GM20000 (cell line): ENCODE results near the gene NAA10.

Experiments used
- DNase-seq: peaks from one replicate; pipeline ENCODE4 v3.0.0; 2012; ENCODE audit warnings: low spot score
- TF ChIP-seq, protein P1 (sequence below): IDR thresholded peaks from 2 replicates; pipeline ENCODE4 v1.5.1; 2012; ENCODE audit warnings: mild to moderate bottlenecking, control low read depth; ENCODE audit errors: extremely low read depth, missing control alignments

Gene NAA10

DNA sequence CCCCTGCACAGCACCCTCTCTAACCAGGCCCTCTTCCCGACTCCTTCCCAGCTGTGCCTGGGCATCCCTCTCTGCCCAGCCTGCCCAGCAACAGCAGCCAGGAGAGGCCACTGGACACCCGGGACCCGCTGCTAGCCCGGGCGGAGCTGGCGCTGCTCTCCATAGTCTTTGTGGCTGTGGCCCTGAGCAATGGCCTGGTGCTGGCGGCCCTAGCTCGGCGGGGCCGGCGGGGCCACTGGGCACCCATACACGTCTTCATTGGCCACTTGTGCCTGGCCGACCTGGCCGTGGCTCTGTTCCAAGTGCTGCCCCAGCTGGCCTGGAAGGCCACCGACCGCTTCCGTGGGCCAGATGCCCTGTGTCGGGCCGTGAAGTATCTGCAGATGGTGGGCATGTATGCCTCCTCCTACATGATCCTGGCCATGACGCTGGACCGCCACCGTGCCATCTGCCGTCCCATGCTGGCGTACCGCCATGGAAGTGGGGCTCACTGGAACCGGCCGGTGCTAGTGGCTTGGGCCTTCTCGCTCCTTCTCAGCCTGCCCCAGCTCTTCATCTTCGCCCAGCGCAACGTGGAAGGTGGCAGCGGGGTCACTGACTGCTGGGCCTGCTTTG lies 29.2 kb downstream of the NAA10 start:
- TF ChIP-seq, protein P1, sequence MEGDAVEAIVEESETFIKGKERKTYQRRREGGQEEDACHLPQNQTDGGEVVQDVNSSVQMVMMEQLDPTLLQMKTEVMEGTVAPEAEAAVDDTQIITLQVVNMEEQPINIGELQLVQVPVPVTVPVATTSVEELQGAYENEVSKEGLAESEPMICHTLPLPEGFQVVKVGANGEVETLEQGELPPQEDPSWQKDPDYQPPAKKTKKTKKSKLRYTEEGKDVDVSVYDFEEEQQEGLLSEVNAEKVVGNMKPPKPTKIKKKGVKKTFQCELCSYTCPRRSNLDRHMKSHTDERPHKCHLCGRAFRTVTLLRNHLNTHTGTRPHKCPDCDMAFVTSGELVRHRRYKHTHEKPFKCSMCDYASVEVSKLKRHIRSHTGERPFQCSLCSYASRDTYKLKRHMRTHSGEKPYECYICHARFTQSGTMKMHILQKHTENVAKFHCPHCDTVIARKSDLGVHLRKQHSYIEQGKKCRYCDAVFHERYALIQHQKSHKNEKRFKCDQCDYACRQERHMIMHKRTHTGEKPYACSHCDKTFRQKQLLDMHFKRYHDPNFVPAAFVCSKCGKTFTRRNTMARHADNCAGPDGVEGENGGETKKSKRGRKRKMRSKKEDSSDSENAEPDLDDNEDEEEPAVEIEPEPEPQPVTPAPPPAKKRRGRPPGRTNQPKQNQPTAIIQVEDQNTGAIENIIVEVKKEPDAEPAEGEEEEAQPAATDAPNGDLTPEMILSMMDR = no peak
- DNase-seq = no peak

DNA sequence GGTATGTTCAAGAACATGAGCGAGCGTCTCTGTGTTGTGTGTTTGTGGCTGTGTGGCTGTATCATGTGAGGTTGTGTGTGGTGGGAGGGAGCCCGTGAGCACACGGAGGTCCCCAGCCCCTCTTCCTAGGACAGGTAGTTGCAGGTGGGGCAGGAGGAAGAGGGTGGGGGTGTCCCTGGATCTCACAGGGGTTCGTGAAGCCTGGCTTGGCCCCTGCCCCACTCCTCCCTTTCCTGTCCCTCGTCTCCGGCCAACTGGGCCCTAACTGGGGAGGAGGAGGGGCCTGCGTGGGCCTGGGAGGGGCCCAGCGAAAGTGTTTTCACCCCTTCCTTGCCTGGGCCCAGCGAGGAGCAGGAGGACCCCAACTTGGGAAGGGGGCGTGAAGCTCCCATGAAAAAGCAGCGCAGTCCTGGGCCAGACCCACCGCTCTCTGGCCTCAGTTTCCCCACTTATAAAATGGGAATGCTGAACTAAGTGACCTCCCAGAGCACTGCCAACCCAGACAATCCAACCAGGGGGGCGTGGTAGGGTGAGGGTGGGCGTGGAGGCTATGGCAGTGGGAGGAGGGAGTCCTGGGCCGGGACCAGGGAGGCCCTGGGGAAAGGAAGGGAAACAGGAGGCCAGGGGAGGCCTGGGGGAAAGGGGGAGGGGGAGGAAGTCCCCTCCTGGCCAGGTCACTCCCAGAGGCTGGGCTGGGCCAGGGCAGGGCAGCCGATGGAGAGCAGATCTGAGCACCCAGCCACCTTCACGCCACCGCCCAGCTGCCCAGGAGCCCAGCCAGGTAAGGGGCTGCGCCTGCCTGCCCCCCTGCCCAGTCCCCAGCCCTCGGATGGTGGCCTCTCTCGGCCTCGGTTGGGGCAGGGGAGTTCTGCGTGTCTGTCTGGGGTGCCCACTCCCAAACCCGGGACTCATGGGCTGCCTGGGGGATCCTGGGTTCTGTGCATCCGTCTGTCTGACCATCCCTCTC lies 30.6 kb downstream of the NAA10 start, which contains the start of gene AVPR2:
Gene AVPR2 (plus strand): TSS at position 683 of the 967 bp plus-strand sequence. CDS start 473 bp downstream, outside the sequence.
- no peak for DNase-seq
- TF ChIP-seq, protein P1 = no peak

DNA sequence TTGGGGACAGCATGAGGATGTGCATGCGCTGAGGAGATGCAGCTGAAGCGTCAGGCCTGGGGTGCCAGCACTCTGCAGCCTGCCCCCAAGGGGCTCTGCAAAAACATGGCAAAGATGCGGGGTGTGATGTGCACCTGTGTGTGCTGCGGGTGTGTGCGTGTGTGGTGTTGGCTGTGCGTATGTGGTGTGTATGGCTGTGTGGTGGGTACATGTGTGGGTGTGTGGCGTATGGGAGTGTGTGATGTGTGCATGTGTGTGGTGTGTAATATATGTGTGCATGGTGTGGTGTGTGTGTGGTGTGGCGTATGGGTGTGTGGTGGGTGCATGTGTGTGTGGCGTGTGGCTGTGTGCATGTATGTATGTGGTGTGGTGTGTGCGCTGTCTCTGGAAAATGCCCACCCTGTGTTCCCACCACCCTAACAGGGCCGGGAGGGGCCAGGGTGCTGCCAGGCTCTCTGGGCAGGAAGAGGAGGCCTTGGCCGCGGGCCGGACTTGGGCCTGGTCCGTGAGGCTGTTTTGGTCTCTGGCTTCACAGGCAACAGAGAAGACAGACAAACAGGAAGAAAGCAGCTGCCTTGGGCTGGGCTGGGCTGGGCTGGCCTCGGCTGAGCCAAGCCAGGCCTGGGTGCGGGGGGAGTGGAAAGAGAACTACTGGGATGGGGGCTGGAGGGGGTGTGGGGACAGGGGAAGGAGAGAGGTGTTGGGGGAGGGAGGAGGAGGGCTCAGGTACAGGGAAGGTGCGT lies 31.4 kb downstream of the NAA10 start:
- TF ChIP-seq, protein P1 = no peak

GRCh38 chrX:153902385-153902784 lies 32.5 kb downstream of the NAA10 start:
- no peak for DNase-seq
- TF ChIP-seq, protein P1 = no peak

More for the DNA sequence above, 31.4 kb downstream of the NAA10 start:
- no peak for DNase-seq

DNA sequence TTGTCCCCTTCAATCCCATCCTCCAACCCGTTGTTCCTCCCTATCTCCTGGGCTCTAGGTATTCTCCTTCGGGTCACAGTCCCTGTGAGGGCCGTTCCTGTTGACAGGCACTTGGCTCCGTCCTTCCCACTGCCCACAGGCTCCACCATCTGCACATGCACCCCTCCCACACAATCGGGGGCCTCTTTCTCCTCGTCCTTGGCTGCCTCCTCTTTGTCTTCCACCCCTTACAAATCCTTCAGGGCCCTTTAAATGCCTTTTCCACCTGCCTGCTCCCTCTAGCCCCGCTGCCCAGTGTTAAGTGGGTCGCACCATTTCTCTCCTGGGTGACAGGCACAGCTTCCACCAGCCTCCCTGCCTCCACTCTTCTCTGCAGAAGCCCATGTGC lies 33.1 kb downstream of the NAA10 start:
- DNase-seq = no peak

DNA sequence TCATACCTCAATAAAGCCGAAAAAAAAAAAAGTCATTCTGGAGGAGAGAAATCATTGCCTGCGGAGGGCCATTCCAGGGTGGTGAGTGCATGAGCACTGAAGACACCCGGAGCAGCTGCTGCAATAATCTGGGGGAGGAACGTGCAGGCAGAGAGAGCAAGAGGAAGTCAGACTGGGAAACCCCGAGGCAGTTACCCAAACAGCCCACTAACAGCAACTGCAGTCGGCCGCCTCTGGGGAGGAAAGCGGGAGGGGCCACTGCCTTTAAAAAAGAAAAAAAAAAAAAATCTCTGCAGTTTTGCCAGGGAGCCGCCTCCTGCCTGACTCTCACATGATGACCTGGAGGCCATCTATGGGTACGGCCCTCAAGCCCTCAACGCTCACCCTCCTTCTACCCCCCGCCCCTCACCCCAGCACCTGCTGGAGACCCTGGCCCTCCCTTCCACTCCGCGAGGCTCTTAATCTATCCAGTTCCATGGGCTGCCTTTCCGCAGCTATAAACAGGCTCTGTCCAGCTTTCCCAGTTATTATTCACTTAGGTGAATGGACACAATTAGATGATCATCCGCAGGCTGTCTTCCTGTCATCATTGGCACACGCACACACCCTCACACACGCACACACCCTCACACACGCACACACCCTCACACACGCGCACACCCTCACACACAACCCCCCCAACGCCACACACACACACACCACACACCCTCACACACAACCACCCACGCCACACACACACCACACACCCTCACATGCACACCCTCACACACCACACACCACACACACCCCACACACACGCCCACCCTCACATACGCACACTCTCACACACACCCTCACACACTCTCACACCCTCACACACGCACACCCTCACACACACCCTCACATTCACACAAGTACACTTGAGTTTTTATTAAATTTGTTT lies 33.7 kb downstream of the NAA10 start:
- TF ChIP-seq, protein P1 = no peak
- peak; percentile 86 for DNase-seq

More for the DNA sequence above, 33.1 kb downstream of the NAA10 start:
- TF ChIP-seq, protein P1 = no peak
